ENCODE results near the gene TMEM187. TPM values are rescaled to one million over a fixed set of nuclear protein-coding genes. Genes with fewer than 3 reads are reported as not detected.

Gene TMEM187
- total RNA-seq, 4 donors from 2014 or later = 1.5 to 9.5 (median 5.4) TPM

DNA sequence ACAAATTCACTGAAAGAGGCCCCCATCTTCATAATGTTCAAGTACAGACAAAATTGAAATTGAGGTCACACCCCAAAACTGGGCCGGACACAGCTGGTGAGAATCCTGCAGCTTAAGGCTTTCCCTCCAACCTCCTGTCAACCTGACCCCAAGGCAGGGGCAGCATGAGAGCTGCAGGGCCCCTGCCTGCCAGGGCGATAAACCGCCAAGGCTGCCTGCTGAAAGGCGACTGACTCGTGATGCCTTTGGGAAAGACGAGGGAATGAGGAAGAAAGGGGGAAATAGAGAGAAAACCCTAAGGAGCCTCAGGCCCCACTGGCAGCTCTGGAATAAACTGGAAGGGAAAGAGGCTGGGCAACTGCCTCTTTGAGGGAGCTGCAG is 54.5 kb downstream of the TMEM187 start:
- TF ChIP-seq POLR2AphosphoS5 (IDR thresholded peaks at IDR 0.05) (no peak), EP300 (IDR thresholded peaks at IDR 0.05) (no peak), POLR2A (IDR thresholded peaks at IDR 0.05) (no peak)
- TF ChIP-seq, protein P1, sequence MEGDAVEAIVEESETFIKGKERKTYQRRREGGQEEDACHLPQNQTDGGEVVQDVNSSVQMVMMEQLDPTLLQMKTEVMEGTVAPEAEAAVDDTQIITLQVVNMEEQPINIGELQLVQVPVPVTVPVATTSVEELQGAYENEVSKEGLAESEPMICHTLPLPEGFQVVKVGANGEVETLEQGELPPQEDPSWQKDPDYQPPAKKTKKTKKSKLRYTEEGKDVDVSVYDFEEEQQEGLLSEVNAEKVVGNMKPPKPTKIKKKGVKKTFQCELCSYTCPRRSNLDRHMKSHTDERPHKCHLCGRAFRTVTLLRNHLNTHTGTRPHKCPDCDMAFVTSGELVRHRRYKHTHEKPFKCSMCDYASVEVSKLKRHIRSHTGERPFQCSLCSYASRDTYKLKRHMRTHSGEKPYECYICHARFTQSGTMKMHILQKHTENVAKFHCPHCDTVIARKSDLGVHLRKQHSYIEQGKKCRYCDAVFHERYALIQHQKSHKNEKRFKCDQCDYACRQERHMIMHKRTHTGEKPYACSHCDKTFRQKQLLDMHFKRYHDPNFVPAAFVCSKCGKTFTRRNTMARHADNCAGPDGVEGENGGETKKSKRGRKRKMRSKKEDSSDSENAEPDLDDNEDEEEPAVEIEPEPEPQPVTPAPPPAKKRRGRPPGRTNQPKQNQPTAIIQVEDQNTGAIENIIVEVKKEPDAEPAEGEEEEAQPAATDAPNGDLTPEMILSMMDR (IDR thresholded peaks at IDR 0.05) = no peak
- H3K4me3 ChIP-seq = no peak overlapping the region
- no peak overlapping the region for H3K27ac ChIP-seq
- no peaks in the 10 kb centered on the region for H3K9me3 ChIP-seq
- peaks cover 0 to 44% of the 10 kb centered on the region in 2 donors for H3K36me3 ChIP-seq
- H3K4me1 ChIP-seq = no peaks in the 10 kb centered on the region
- 40 to 100% methylated on average over 1 of the region's 6 CpGs for WGBS, 2 donors (ENCODE audit: low coverage in 1 of 2)
- no peak for ATAC-seq
- no peaks in the 10 kb centered on the region for H3K27me3 ChIP-seq

DNA sequence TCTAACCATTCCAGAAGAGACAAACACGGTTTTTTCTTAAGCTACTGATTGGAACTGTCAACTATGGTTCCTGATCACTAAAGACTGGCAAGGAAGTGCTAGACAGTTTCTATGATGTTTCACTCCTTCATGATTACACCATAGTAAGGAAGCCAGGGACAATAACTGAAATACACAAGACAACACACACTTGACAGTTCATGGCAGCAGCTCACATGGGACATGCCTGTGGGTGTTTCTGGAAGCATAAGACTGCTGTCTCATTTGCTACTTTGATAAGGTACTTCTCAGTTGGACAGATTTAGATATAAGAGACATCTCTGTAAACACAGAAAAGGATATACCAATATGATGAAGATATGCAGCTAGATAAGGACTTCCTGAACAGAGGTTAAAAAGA is 55.4 kb downstream of the TMEM187 start:
- Histone ChIP-seq H3K27ac (no peak overlapping the region), H3K4me1 (peaks cover 0 to 10% (median 0%) of the 10 kb centered on the region in 3 donors), H3K36me3 (peaks cover 0 to 47% of the 10 kb centered on the region in 2 donors), H3K27me3 (no peaks in the 10 kb centered on the region), H3K4me3 (no peak overlapping the region), H3K9me3 (no peaks in the 10 kb centered on the region)
- ATAC-seq = no peak
- TF ChIP-seq POLR2A (IDR thresholded peaks at IDR 0.05) (no peak), EP300 (IDR thresholded peaks at IDR 0.05) (no peak), POLR2AphosphoS5 (IDR thresholded peaks at IDR 0.05) (no peak)
- TF ChIP-seq, protein P1 (IDR thresholded peaks at IDR 0.05) = no peak
- no CpG with 5 or more reads among the region's 1 CpG for WGBS, 2 donors (ENCODE audit: low coverage in 1 of 2)

DNA sequence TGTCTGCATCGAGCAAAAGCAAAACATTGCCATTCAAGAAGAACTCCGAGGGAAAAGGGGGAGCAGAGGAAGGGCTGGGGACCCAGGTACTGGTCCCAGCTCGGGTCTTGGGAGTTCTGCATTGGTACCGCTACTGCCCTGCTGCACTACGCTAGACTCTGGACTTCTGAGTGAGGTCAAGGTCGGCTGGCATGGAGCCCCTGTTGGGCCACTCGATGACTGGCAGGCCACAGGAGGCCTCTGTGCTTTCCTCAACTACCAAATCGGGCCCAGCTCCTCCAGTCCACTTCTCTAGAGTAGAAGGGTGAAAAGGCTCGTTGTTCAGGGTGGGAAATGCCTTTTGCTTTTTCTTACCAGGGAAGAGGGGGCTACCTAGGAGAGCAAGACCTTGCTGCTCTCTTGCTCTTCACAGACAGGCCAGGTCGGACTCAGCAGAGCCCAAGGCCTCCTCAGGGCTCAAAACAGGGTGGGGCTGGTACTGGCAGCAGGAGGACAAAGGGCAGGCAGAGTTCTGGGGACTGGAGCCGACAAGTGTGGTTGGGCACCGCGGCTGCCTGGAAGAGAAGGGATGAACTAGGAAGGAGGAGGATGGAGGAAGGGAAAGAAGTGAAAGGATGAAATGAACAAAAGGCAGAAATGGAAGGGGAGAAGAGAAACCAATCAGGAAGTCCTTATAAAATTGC is 56.1 kb downstream of the TMEM187 start:
- no peak overlapping the region for H3K27ac ChIP-seq
- TF ChIP-seq EP300 (IDR thresholded peaks at IDR 0.05) (no peak), POLR2A (IDR thresholded peaks at IDR 0.05) (no peak), POLR2AphosphoS5 (IDR thresholded peaks at IDR 0.05) (no peak)
- TF ChIP-seq, protein P1 (IDR thresholded peaks at IDR 0.05) = no peak
- WGBS, 2 donors (ENCODE audit: low coverage in 1 of 2) = 61% methylated on average over 4 of the region's 13 CpGs; no CpG with 5 or more reads in 1 of the 2 donors
- H3K4me3 ChIP-seq = no peak overlapping the region
- no peak for ATAC-seq
- H3K4me1 ChIP-seq = peaks cover 0 to 16% (median 0%) of the 10 kb centered on the region in 3 donors
- H3K36me3 ChIP-seq = peaks cover 0 to 47% of the 10 kb centered on the region in 2 donors
- H3K27me3 ChIP-seq = no peaks in the 10 kb centered on the region
- H3K9me3 ChIP-seq = no peaks in the 10 kb centered on the region

DNA sequence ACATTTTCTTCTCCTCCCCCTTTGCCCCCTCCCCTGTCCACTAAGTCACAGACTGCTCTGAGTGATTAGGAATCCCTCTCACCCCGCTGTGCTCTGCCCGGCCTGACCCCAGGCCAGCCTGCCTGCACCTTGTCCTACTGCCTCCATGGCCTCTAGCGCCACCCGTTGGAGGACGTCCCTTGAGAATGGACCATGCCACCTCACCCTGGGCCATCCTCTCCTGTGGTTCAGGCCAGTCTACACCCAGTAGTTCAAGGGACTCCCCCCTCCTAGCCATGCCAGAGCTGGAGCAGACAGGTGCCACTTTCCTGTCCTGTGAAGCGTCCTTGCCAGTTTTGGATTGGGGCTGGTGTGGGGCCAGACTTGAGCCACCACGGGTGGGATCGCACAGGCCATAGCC is 56.9 kb downstream of the TMEM187 start:
- no peak overlapping the region for H3K4me3 ChIP-seq
- peaks cover 0 to 47% of the 10 kb centered on the region in 2 donors for H3K36me3 ChIP-seq
- TF ChIP-seq, protein P1 (IDR thresholded peaks at IDR 0.05) = no peak
- TF ChIP-seq POLR2A (IDR thresholded peaks at IDR 0.05) (no peak), POLR2AphosphoS5 (IDR thresholded peaks at IDR 0.05) (no peak), EP300 (IDR thresholded peaks at IDR 0.05) (no peak)
- H3K27ac ChIP-seq = no peak overlapping the region
- no peaks in the 10 kb centered on the region for H3K9me3 ChIP-seq
- WGBS, 2 donors (ENCODE audit: low coverage in 1 of 2) = 67% methylated on average over 1 of the region's 8 CpGs; no CpG with 5 or more reads in 1 of the 2 donors
- no peak for ATAC-seq
- no peaks in the 10 kb centered on the region for H3K27me3 ChIP-seq
- peaks cover 0 to 24% (median 0%) of the 10 kb centered on the region in 3 donors for H3K4me1 ChIP-seq

DNA sequence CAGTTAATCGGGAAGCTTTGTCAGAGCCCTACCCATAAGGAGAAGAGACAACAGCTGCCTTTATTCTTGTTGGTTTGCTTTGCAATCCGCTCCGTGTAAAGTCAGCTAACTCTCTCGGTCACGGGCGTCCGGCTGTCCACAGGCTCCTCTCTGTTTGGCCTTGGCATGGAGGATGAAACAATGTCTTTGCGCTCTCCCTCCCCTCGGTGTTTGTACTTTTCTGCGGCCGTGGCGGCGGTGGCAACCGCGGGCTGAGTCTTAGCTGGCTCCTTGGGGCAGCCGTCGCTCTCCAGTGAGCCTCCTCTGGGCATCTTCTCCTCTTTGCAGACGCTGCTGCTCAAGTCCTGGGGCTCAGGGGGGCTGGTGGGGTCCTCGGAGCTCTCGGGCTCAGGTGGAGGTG is 57.7 kb downstream of the TMEM187 start:
- Histone ChIP-seq H3K4me3 (no peak overlapping the region), H3K27me3 (no peaks in the 10 kb centered on the region), H3K36me3 (peaks cover 0 to 47% of the 10 kb centered on the region in 2 donors), H3K4me1 (peaks cover 0 to 32% (median 0%) of the 10 kb centered on the region in 3 donors), H3K27ac (no peak overlapping the region), H3K9me3 (no peaks in the 10 kb centered on the region)
- WGBS, 2 donors (ENCODE audit: low coverage in 1 of 2) = 87% methylated on average over 7 of the region's 20 CpGs; no CpG with 5 or more reads in 1 of the 2 donors
- ATAC-seq = no peak
- TF ChIP-seq, protein P1 (IDR thresholded peaks at IDR 0.05) = no peak
- TF ChIP-seq EP300 (IDR thresholded peaks at IDR 0.05) = no peak
- TF ChIP-seq POLR2AphosphoS5 (IDR thresholded peaks at IDR 0.05) = no peak
